Activated CD8-positive, alpha-beta memory T cell treated with anti-CD3 and anti-CD28 coated beads, Interleukin-2, amount 10 ng/mL, durations not matched to agents 7 days and 5 days (primary cell): ENCODE data around the gene UNC13B. TPM values are rescaled to one million over a fixed set of nuclear protein-coding genes. Genes with fewer than 3 reads are reported as not detected.

Experiments used
- ATAC-seq: fragments of 150-1000 bp; cut with Tn5 transposase; one replicate; pipeline ENCODE4 v1.10.0; 2021; ENCODE audit warnings: moderate library complexity
- CTCF ChIA-PET: fragments of 350-600 bp; sonication (Branson Sonifier 250); formaldehyde crosslinking; loops from one replicate; lab custom pipeline; 2021; ENCODE audit warnings: antibody characterized with exemption; lab: Charles Lee
- DNase-seq: peaks from one replicate; pipeline ENCODE4 v3.0.0-alpha.2; 2020
- H3K27ac Mint-ChIP-seq: one replicate; pipeline ENCODE4 v1.8.0; 2021; ENCODE audit warnings: mild to moderate bottlenecking, mixed read lengths
- H3K27me3 Mint-ChIP-seq: one replicate; pipeline ENCODE4 v1.8.0; 2021; ENCODE audit warnings: mixed read lengths
- H3K36me3 Mint-ChIP-seq: one replicate; pipeline ENCODE4 v1.8.0; 2021; ENCODE audit warnings: mild to moderate bottlenecking, mixed read lengths
- H3K4me1 Mint-ChIP-seq: one replicate; pipeline ENCODE4 v1.8.0; 2021; ENCODE audit warnings: mixed read lengths
- H3K4me3 Mint-ChIP-seq: one replicate; pipeline ENCODE4 v1.8.0; 2021; ENCODE audit warnings: mild to moderate bottlenecking, moderate library complexity, mixed read lengths
- H3K9me3 Mint-ChIP-seq: one replicate; pipeline ENCODE4 v1.8.0; 2022; ENCODE audit warnings: low read depth, mixed read lengths
- total RNA-seq, 2 experiments: library from RNA; stranded (reverse); gene quantifications; one replicate each; pipeline ENCODE4 v1.2.3, GENCODE V29; 2021

Gene UNC13B
- total RNA-seq, 2 experiments from 2014 or later, result 0.94 to 1.2 TPM

DNA sequence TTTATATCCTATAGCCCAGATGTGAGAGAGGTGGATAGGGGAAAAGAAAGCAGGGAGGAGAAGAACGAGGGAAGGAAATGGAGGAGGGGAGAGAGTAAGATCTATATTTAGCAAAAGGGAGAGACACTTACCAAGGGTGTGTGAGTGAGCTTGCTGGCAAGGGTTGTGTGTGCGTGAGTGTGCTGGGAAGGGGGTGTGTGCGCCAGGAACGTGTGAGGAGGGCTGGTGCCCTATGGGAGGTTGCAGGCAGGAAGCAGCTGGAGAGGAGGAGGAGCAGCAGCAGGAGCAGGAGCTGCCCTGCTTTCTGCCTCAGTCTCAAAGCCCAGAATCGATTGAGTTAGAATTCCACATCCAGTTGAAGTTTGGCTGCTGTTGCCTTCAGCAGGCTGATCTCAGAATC lies 179.8 kb downstream of the UNC13B start:
- CTCF ChIA-PET, result no interaction called here
- H3K9me3 Mint-ChIP-seq, result no peaks in the 10 kb centered on the region
- peaks cover 9% of the 10 kb centered on the region for H3K27me3 Mint-ChIP-seq
- ATAC-seq (no peak), DNase-seq (no peak)
- no peak overlapping the region for H3K4me3 Mint-ChIP-seq
- H3K36me3 Mint-ChIP-seq, result no peaks in the 10 kb centered on the region
- no peaks in the 10 kb centered on the region for H3K4me1 Mint-ChIP-seq
- H3K27ac Mint-ChIP-seq, result no peak overlapping the region

DNA sequence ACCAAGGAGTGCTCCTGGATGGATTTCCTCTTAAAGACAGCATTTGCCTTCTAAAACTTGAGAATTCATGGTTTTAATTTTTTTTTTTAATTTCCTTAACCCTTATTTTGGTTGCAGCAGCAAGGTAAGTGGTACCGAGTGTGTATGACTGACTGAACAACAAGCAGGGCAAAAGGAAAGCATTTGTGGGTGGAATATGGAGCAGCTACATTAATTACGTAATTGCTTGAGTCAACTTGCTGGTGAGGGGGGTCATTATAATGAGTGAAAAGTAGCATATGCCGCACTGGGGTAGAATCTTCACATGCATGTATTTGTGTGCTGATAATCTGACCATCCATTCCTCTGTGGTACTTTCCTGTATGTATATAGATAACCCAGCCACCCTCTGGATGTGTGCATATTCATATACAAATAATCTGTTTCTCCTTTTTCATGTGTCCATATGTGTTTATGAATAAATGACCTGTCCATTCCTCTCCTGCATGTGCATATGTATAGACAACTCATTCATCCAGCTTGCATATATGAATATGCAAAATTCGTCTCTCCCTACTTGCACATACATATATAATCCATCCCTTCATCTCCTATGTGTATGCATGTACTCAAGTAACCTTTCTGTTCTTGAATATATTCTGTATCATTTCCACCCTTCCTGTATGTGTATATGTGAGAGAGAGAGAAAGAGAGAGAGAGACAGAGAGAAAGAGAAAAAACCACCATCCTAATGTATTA lies 180.6 kb downstream of the UNC13B start:
- Mint-ChIP-seq H3K4me3 (no peak overlapping the region), H3K36me3 (no peaks in the 10 kb centered on the region), H3K27me3 (peaks cover 9% of the 10 kb centered on the region), H3K9me3 (no peaks in the 10 kb centered on the region), H3K4me1 (no peaks in the 10 kb centered on the region), H3K27ac (no peak overlapping the region)
- no peak for ATAC-seq
- DNase-seq, result no peak
- CTCF ChIA-PET, result no interaction called here

DNA sequence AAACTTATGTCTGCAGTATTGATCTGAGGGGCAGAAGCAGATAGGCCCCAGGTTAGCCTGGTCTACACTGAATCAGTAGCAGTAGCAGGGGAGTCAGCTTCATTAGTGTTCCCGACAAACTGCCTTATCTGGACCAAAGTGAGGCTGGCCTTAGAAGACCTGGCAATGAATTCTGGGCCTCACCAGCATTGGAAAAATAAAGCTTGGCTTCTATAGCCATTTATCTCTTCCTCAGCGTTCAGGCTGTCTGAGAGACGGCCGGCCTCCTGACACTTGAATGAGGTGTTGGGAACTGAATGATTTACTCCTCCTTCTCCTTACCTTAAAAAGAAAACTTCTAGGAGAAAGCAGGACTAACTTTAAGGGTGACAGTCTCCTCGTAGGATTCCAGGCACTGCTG lies 186.3 kb downstream of the UNC13B start:
- Mint-ChIP-seq H3K36me3 (no peaks in the 10 kb centered on the region), H3K4me3 (no peak overlapping the region), H3K9me3 (no peaks in the 10 kb centered on the region), H3K4me1 (no peaks in the 10 kb centered on the region), H3K27me3 (no peaks in the 10 kb centered on the region), H3K27ac (no peak overlapping the region)
- CTCF ChIA-PET, result no interaction called here
- ATAC-seq (no peak), DNase-seq (no peak)

DNA sequence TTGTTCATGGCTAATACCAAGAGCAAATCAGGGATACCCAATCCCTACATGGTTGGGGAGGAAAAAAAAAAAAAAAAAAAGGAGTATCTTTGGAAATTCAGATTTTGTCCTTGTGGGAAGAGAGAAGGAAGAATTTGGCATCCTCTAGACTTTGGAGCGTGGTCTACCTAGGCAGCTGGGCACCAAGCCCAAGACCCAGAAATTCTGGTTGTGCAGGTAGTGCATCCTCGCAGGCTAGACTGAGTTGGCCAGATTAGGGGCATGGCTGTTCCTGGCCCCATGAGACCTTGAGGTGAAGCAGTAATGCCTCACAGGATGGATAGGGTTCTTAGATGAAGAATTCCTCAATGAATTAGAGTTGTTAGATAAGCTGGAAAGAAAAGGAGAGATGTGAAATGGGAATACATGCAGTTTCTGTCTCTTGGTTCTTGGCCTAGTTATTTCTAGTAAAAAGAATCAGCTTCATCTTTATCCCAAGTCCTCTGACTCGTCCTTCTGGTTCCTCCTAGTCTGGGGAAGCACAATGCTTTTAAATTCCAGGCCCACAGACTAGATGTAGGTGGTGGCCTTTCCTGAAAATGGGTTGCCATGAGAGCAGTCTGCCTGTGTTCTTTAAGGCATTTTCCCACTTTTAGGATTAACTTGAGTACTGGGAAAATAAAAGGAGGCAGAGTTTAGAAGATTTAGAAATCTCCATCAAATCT lies 187.6 kb downstream of the UNC13B start:
- H3K4me3 Mint-ChIP-seq, result no peak overlapping the region
- H3K36me3 Mint-ChIP-seq, result no peaks in the 10 kb centered on the region
- CTCF ChIA-PET, result no interaction called here
- H3K27me3 Mint-ChIP-seq, result peaks cover 4% of the 10 kb centered on the region
- no peaks in the 10 kb centered on the region for H3K4me1 Mint-ChIP-seq
- no peaks in the 10 kb centered on the region for H3K9me3 Mint-ChIP-seq
- no peak for DNase-seq
- ATAC-seq, result no peak
- H3K27ac Mint-ChIP-seq, result no peak overlapping the region

DNA sequence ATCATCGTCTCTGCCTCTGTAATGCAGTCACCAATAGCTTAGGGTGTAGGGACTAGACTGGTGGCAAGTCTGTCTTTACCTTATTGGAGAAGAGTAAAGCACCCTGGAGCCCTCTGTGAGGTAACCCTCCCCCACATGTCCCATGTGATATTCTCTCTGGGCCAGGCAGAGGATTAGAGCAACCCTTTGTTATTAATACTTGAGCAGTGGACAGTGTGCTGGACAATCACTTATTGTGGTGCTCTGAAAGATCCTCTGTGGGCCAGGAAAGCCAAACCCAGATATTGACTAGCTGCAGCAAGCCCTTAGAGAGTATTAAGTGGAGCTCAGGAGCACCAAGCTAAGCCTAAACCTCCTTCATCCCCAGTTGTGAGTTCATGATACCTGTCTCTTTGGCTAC lies 188.4 kb downstream of the UNC13B start:
- Mint-ChIP-seq H3K4me3 (no peak overlapping the region), H3K9me3 (no peaks in the 10 kb centered on the region), H3K36me3 (no peaks in the 10 kb centered on the region), H3K4me1 (no peaks in the 10 kb centered on the region), H3K27me3 (peaks cover 4% of the 10 kb centered on the region), H3K27ac (no peak overlapping the region)
- ATAC-seq, result no peak
- CTCF ChIA-PET, result no interaction called here
- no peak for DNase-seq

DNA sequence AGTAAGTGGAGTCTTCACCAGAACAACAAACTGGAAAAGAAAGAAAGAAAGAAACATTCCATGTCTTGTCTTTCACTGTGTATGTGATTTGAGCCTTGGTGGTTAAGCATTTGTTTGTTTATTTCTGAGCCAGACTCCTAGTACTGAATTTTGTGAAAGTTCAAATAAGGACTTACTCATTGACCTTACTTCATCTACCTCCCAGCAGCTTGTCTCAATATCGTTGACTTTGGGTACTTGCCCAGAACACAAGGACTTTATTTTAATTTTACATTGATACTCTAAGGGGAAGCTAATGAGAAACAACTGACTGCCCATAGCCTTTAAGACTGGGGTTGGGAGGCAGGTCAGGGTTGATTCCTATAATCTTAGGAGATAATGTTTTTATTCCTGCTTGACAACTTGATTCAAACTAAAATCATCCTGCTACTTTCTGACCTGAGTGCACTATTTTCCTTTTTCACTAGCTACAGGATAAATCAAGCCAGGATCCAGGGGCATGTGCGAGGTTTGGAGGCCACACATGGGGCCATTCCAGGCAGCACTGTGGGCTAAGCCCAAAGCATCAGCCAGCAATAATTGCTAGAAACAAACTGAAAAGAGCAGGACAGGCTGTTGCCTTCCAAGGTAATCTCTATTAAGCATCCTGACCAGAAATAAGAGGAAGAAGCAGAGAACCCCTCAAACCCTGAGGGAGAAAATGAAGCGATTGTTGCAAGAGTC lies 189.2 kb downstream of the UNC13B start:
- no peak overlapping the region for H3K27ac Mint-ChIP-seq
- H3K4me3 Mint-ChIP-seq, result no peak overlapping the region
- no peaks in the 10 kb centered on the region for H3K4me1 Mint-ChIP-seq
- CTCF ChIA-PET, result no interaction called here
- no peaks in the 10 kb centered on the region for H3K36me3 Mint-ChIP-seq
- peaks cover 10% of the 10 kb centered on the region for H3K27me3 Mint-ChIP-seq
- DNase-seq (no peak), ATAC-seq (no peak)
- H3K9me3 Mint-ChIP-seq, result no peaks in the 10 kb centered on the region

DNA sequence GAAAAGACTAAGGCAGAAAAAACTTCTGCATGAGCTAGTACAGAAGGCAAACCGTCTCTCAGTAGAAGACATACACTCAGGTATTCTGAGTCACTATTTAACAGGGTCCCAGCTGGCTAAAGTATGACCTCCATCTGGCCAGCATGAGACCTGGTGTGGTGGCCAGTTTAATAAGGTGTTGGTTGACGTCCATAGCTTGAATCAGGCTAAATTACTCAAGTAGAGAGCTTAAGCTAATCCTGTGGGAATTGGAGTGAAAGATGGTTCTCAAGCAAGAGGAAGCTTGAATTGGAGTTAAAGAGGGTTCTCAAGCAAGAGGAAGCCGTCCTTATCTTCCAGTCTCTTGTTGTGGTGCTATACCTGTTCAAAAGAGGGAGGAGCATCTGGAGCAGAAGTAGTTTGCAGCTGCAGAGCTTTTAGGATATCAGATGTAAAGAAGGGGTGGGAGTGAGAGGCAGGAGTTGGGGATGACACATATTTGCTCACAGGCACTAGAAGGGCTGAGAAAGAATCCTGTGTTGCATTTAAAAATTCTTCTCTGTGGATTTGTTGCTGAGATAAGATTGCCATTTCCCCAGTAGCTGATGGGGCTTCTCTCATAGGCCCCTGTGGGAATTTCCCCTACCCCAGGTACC lies 192.0 kb downstream of the UNC13B start:
- Mint-ChIP-seq H3K27ac (no peak overlapping the region), H3K4me3 (no peak overlapping the region), H3K4me1 (no peaks in the 10 kb centered on the region), H3K27me3 (peaks cover 10% of the 10 kb centered on the region), H3K36me3 (no peaks in the 10 kb centered on the region), H3K9me3 (no peaks in the 10 kb centered on the region)
- DNase-seq (no peak), ATAC-seq (no peak)
- CTCF ChIA-PET, result interaction anchor here (1.1 kb wide), 1 partner anchor 15 kb away, joined by 3 read pairs; no protein-coding TSS in a partner anchor

DNA sequence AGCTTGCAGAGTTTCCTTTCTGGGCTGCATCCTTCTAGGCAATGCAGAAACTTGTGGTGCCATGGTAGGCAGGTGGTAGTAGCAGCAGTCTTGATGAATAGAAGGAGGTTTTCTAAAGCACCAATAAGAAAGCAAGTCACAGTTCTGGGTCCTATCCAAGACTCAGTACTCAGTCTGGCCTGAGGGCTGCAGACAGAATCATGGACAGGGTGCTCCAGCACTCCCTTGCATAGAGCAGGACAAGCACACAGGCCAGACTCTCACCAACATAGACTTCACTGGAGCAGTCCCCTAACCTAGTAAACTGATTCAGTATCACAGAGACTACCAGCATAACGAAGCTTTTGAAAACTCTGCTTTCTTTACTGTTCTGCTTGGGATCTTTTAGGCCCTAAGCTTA lies 194.1 kb downstream of the UNC13B start:
- CTCF ChIA-PET, result no interaction called here
- Mint-ChIP-seq H3K27ac (no peak overlapping the region), H3K4me1 (no peaks in the 10 kb centered on the region), H3K9me3 (no peaks in the 10 kb centered on the region), H3K4me3 (no peak overlapping the region), H3K36me3 (no peaks in the 10 kb centered on the region), H3K27me3 (peaks cover 13% of the 10 kb centered on the region)
- DNase-seq (no peak), ATAC-seq (no peak)

DNA sequence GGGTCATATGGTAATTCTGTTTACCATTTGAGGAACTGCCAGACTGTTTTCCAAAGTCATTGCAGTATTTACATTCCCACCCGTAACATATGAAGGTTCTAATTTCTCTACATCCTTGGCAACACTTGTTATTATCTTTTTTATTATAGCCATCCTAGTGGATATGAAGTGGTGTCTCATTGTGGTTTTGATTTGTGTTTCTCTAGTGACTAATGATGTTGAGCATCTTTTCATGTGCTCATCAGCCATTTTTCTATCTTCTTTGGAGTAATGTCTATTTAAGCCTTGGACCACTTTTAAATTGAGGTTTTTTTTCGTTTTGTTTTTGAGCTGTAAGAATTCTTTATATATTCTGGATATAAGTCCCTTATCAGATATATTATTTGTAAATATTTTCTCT lies 195.3 kb downstream of the UNC13B start:
- Mint-ChIP-seq H3K9me3 (no peaks in the 10 kb centered on the region), H3K4me1 (no peaks in the 10 kb centered on the region), H3K36me3 (no peaks in the 10 kb centered on the region), H3K4me3 (no peak overlapping the region), H3K27me3 (peaks cover 13% of the 10 kb centered on the region), H3K27ac (no peak overlapping the region)
- CTCF ChIA-PET, result no interaction called here
- DNase-seq, result no peak
- no peak for ATAC-seq

DNA sequence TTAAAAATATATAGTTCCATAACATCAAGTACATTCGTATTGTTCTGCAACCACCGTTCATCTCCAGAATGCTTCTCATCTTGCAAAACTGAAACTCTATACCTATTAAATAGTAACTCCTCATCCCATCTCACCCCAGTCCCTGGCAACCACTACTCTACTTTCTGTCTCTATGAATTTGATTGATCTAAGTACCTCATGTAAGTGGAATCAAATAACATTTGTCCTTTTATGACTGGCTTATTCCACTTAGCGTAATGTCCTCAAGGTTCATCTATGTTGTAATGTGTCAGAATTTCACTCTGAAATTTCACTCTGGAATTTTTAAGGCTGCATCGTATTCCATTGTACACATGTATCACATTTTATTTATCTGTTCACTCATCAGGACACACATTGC lies 196.0 kb downstream of the UNC13B start:
- CTCF ChIA-PET, result no interaction called here
- Mint-ChIP-seq H3K27me3 (peaks cover 13% of the 10 kb centered on the region), H3K36me3 (no peaks in the 10 kb centered on the region), H3K9me3 (no peaks in the 10 kb centered on the region), H3K4me3 (no peak overlapping the region), H3K27ac (no peak overlapping the region), H3K4me1 (no peaks in the 10 kb centered on the region)
- ATAC-seq (no peak), DNase-seq (no peak)

DNA sequence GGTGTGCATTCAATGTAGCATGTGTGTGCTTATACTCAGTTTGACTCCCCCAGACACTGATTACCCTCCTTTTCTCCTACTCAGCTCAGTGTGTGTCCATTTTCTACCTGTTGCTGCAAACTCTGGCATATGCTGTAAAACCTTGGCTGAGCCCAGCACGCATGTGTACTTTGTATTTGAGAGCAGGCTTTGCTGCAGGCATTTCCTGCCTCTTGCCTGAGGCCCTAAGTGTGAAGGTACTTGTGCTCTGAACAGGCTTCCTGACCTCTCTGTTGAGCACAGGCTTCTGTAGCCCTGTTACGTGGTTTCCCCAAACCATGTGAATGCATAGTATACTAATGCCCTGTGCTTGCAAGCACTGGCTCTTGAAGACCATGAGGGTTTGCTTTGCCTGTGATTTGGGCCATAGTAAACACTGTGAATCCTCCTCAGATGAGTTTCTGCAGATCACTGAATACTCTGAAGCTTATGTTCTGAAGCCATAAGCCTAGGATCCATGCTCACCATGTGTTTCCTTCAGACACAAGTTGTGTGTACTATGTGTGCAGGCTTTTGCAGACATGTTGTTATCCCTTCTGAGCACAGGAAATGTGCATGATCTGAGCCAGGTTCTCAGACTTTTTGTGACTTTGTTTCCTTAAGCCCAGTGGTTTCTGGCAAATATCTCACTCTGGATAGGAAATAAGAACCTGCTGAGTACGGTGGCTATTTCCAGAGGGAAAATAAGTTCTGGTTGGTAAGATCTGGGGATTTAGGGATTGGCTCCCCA lies 203.2 kb downstream of the UNC13B start:
- Mint-ChIP-seq H3K36me3 (no peaks in the 10 kb centered on the region), H3K4me3 (no peak overlapping the region), H3K4me1 (no peaks in the 10 kb centered on the region), H3K9me3 (no peaks in the 10 kb centered on the region), H3K27me3 (no peaks in the 10 kb centered on the region), H3K27ac (no peak overlapping the region)
- no peak for ATAC-seq
- DNase-seq, result no peak
- CTCF ChIA-PET, result no interaction called here

DNA sequence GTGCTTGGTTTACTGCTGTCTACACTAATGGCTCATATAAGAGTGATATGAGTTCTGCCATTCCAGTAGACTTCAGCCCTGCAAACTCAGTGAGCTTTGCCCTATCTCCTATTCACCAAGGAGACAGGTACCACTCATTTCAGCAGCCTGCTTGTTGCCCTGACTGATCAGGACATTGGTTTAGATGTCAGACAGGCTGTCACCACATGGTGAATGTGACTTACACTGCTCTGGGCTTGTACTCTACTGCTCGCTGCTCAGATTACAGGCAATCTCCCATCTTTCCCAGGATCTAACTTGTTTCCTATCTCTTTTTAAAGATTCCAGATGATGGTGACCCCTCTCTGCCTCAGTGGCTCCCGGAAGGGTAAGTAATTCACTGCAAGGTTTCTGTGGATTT lies 204.8 kb downstream of the UNC13B start:
- CTCF ChIA-PET, result no interaction called here
- Mint-ChIP-seq H3K36me3 (no peaks in the 10 kb centered on the region), H3K27me3 (no peaks in the 10 kb centered on the region), H3K4me3 (no peak overlapping the region), H3K4me1 (no peaks in the 10 kb centered on the region), H3K27ac (no peak overlapping the region), H3K9me3 (no peaks in the 10 kb centered on the region)
- no peak for DNase-seq
- ATAC-seq, result no peak

DNA sequence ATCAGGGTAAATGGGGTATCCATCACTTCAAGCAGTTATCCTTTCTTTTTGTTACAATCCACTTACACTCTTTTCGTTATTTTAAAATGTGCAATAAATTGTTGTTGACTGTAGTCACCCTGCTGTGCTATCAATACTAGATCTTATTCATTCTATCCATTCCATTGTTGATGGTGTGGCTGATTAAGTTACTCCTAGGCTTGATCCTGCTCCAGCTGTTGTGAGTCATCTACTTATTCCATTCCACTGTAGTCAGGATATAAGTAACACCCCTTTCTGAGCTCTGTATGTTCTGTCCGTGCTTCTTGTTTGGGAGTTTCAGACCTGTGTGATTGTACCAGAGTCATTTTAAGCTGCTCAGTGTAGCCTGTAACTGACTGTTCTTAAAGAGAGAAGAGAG lies 205.6 kb downstream of the UNC13B start:
- H3K4me3 Mint-ChIP-seq, result no peak overlapping the region
- no peaks in the 10 kb centered on the region for H3K36me3 Mint-ChIP-seq
- DNase-seq (no peak), ATAC-seq (no peak)
- H3K27ac Mint-ChIP-seq, result no peak overlapping the region
- H3K4me1 Mint-ChIP-seq, result no peaks in the 10 kb centered on the region
- H3K9me3 Mint-ChIP-seq, result no peaks in the 10 kb centered on the region
- CTCF ChIA-PET, result no interaction called here
- H3K27me3 Mint-ChIP-seq, result no peaks in the 10 kb centered on the region
